K562 (cell line): ENCODE results near the gene SCFD2. TPM values are rescaled to one million over a fixed set of nuclear protein-coding genes. Genes with fewer than 3 reads are reported as not detected.

Experiments used
- ATAC-seq: fragments of 200-7000 bp; cut with Tn5 transposase; 3 replicates; pipeline ENCODE4 v1.9.1; 2020; ENCODE audit warnings: moderate library complexity
- BruUV-seq: library from RNA; stranded (reverse); fragments of 400-500 nt; replicated peaks from 2 replicates; lab custom pipeline; 2021; lab: Mats Ljungman, UMichigan
- CTCF ChIA-PET: fragments of 300-600 bp; formaldehyde crosslinking; extraction: SDS; loops from one replicate; lab custom pipeline; 2021; ENCODE audit warnings: low intra/inter-chr PET ratio; lab: Yijun Ruan, JAX
- POLR2A ChIA-PET: fragments of 300-600, 350-650 bp; sonication (Branson Sonifier 250); formaldehyde crosslinking; extraction: SDS; loops from one replicate; lab custom pipeline; 2021; ENCODE audit warnings: antibody characterized with exemption, inconsistent platforms; lab: Yijun Ruan, JAX
- DNase-seq, 4 experiments: peaks; one replicate each; pipeline versions ENCODE4 v3.0.0 to v3.0.0-alpha.2; 2011 to 2018; ENCODE audit warnings: low spot score in 3 of 4, mixed read lengths in 3 of 4; ENCODE audit errors: extremely low read depth in 1 of 4
- FAIRE-seq: peaks from 2 replicates; lab custom pipeline; 2011; peaks lifted over from hg19 to GRCh38; lab: Jason Lieb, UNC
- H2AFZ ChIP-seq: 2 replicates; pipeline ENCODE4 v1.6.0; 2011; ENCODE audit warnings: low read depth, low read length, control low read depth, inconsistent platforms
- H3K27ac ChIP-seq: fragments of 200-600 bp; 3 replicates; pipeline ENCODE4 v1.8.0; 2011; ENCODE audit warnings: low read depth, mild to moderate bottlenecking, control low read depth, inconsistent platforms, low read length, moderate library complexity, mixed read lengths; ENCODE audit errors: extremely low read depth
- H3K27me3 ChIP-seq, 2 experiments: fragments of 300-600 bp in 1 of 2; 2 replicates in 1 of 2; 3 replicates in 1 of 2; pipeline versions ENCODE4 v1.6.0 to v1.8.0; 2011; ENCODE audit warnings: inconsistent platforms in 2 of 2, low read length in 2 of 2, mild to moderate bottlenecking in 1 of 2, mixed read lengths in 1 of 2, moderate library complexity in 1 of 2; ENCODE audit not compliant: control insufficient read depth in 2 of 2, insufficient read depth in 2 of 2
- H3K36me3 ChIP-seq: fragments of 300-600 bp; 3 replicates; pipeline ENCODE4 v1.8.0; 2011; ENCODE audit warnings: mild to moderate bottlenecking, low read length, inconsistent platforms; ENCODE audit not compliant: control insufficient read depth, insufficient read depth
- H3K4me1 ChIP-seq, 2 experiments: fragments of 200-600 bp in 1 of 2; replicated peaks in 1 of 2; 2 replicates in 1 of 2; 3 replicates in 1 of 2; pipeline versions ENCODE4 v1.5.1 to v1.8.0; 2011; ENCODE audit warnings: inconsistent platforms in 2 of 2, low read length in 2 of 2, mild to moderate bottlenecking in 1 of 2, mixed read lengths in 1 of 2, moderate library complexity in 1 of 2; ENCODE audit not compliant: control insufficient read depth in 2 of 2, insufficient read depth in 2 of 2
- H3K4me2 ChIP-seq: 2 replicates; pipeline ENCODE4 v1.6.1; 2011; ENCODE audit warnings: low read length, control low read depth, inconsistent platforms, mixed read lengths; ENCODE audit not compliant: insufficient read depth
- H3K4me3 ChIP-seq: fragments of 200-600 bp; sonication (generic), shearing (Covaris generic); 2 replicates; pipeline ENCODE4 v1.5.1; 2016; ENCODE audit warnings: control low read depth, inconsistent platforms
- H3K79me2 ChIP-seq: fragments of 200-600 bp; 3 replicates; pipeline ENCODE4 v1.8.0; 2011; ENCODE audit warnings: low read length, inconsistent platforms; ENCODE audit not compliant: control insufficient read depth, insufficient read depth
- H3K9ac ChIP-seq, 2 experiments: 2 replicates each; pipeline versions ENCODE4 v1.6.0 to v1.6.1; 2011; ENCODE audit warnings: low read depth in 2 of 2, low read length in 2 of 2, control low read depth in 1 of 2, inconsistent platforms in 1 of 2, mild to moderate bottlenecking in 1 of 2, mixed read lengths in 1 of 2; ENCODE audit not compliant: insufficient read depth in 1 of 2
- H3K9me1 ChIP-seq: one replicate; pipeline ENCODE4 v1.6.0; 2011; ENCODE audit warnings: inconsistent platforms, mild to moderate bottlenecking, low read length, moderate library complexity; ENCODE audit not compliant: control insufficient read depth, insufficient read depth
- H3K9me3 ChIP-seq: replicated peaks from 2 replicates; pipeline ENCODE4 v1.5.1; 2011; ENCODE audit warnings: low read depth, low read length, inconsistent platforms; ENCODE audit not compliant: control insufficient read depth, insufficient read depth
- H4K20me1 ChIP-seq: replicated peaks from 2 replicates; pipeline ENCODE4 v1.6.1; 2011; ENCODE audit warnings: low read length, inconsistent platforms, mixed read lengths; ENCODE audit not compliant: control insufficient read depth, insufficient read depth
- CBX8 ChIP-seq: fragments of 200-600 bp; sonication (generic); IDR thresholded peaks from 2 replicates; pipeline ENCODE4 v1.6.1; 2012; ENCODE audit warnings: borderline replicate concordance, mixed run types, low read depth, mild to moderate bottlenecking, moderate library complexity, mixed read lengths, low read length, control low read depth, inconsistent platforms; ENCODE audit not compliant: poor library complexity, severe bottlenecking; ENCODE audit errors: extremely low read depth
- CCAR2 ChIP-seq: fragments of 200-400 bp; formaldehyde crosslinking; IDR thresholded peaks from 2 replicates; pipeline ENCODE4 v1.6.1; 2017; ENCODE audit warnings: mild to moderate bottlenecking, low read depth, low read length
- ESRRA ChIP-seq: fragments of 450-650 bp; IDR thresholded peaks from 2 replicates; pipeline ENCODE4 v1.6.1; 2014; ENCODE audit warnings: low read depth, mild to moderate bottlenecking, moderate library complexity, borderline replicate concordance
- FOXP1 ChIP-seq: sonication (generic); formaldehyde crosslinking; IDR thresholded peaks from 2 replicates; pipeline ENCODE4 v1.8.0; 2022; ENCODE audit warnings: mild to moderate bottlenecking, missing genetic modification reagents
- HCFC1 ChIP-seq: IDR thresholded peaks from 2 replicates; pipeline ENCODE4 v1.6.1; 2012; ENCODE audit warnings: low read depth, low read length, improper control_type of control experiment
- HMG20B ChIP-seq: fragments of 250-450 bp; sonication (Bioruptor Pico); IDR thresholded peaks from 2 replicates; pipeline ENCODE4 v1.5.0; 2021; ENCODE audit warnings: mild to moderate bottlenecking
- KDM1A ChIP-seq, 2 experiments: fragments of 450-650 bp; IDR thresholded peaks; 2 replicates each; pipeline ENCODE4 v1.6.1; 2016; ENCODE audit warnings: mild to moderate bottlenecking in 2 of 2
- MEF2D ChIP-seq: conservative IDR thresholded peaks from 2 replicates; pipeline ENCODE4 v1.6.1; 2016; ENCODE audit warnings: low read depth, missing genetic modification characterization, missing compliant biosample characterization
- NEUROD1 ChIP-seq: fragments of 150-350 bp; IDR thresholded peaks from 2 replicates; pipeline ENCODE4 v1.6.1; 2014; ENCODE audit warnings: borderline replicate concordance, low read length, low read depth; ENCODE audit not compliant: partially characterized antibody
- RBFOX2 ChIP-seq: fragments of 200-400 bp; formaldehyde crosslinking; IDR thresholded peaks from 2 replicates; pipeline ENCODE4 v1.6.1; 2017; ENCODE audit warnings: low read depth, mild to moderate bottlenecking, low read length, moderate library complexity
- ZNF347 ChIP-seq: fragments of 450-650 bp; formaldehyde crosslinking; IDR thresholded peaks from 2 replicates; pipeline ENCODE4 v1.4.0; 2020; ENCODE audit warnings: low read depth, mild to moderate bottlenecking, moderate library complexity
- WGBS: fragments of 100-300 bp; shearing (Covaris generic); methylation state at CpG from one replicate; pipeline ENCODE4 v1.1.6; 2016; ENCODE audit warnings: low coverage, mixed read lengths; ENCODE audit not compliant: insufficient coverage; ENCODE audit errors: missing lambda C conversion rate; 5-methylcytosine and 5-hydroxymethylcytosine counted together
- in situ Hi-C: fragments of 300-500 bp; cut with MboI; formaldehyde crosslinking; loops from 4 replicates; pipeline ENCODE4 v1.15.0; 2018; ENCODE audit warnings: inconsistent platforms, mixed read lengths
- intact Hi-C: fragments of 100-400 bp; cut with micrococcal nuclease; formaldehyde crosslinking; loops from 2 replicates; pipeline ENCODE4 v1.14.2; 2022
- polyA plus RNA-seq, 8 experiments: library from polyadenylated mRNA; depleted of rRNA in 4 of 8; stranded (reverse) in 5 of 8; unstranded in 3 of 8; fragments of >200 nt; fragmentation: Nextera tagmentation in 2 of 8; fragmentation: Illumina TruSeq in 1 of 8; extraction: Ambion mirVana in 2 of 8; extraction: Trizol in 1 of 8; gene quantifications; 2 replicates each; pipeline versions ENCODE4 v1.2.1 to v1.2.3, GENCODE V29; 2011 to 2014; ENCODE audit warnings: inconsistent platforms in 1 of 8, missing spikeins in 1 of 8
- total RNA-seq, 7 experiments: library from RNA; depleted of rRNA in 6 of 7; stranded (reverse); fragments of >200 nt in 6 of 7; fragmentation: Illumina TruSeq in 2 of 7; extraction: Trizol in 2 of 7; gene quantifications; 2 replicates each; pipeline versions ENCODE4 v1.2.1 to v1.2.3, GENCODE V29; 2011 to 2021; ENCODE audit warnings: low replicate concordance in 1 of 7
- TF ChIP-seq, protein P1 (sequence below): fragments of 250-450 bp; sonication (Bioruptor Pico); IDR thresholded peaks from 2 replicates; pipeline ENCODE4 v1.5.1; 2021; ENCODE audit warnings: mild to moderate bottlenecking
- TF ChIP-seq, protein P2 (sequence below): IDR thresholded peaks from 2 replicates; pipeline ENCODE4 v1.6.1; 2012; ENCODE audit warnings: low read depth, low read length, improper control_type of control experiment, borderline replicate concordance
- TF ChIP-seq, protein P3 (sequence below): fragments of 450-650 bp; formaldehyde crosslinking; IDR thresholded peaks from 2 replicates; pipeline ENCODE4 v1.4.0; 2020; ENCODE audit warnings: mild to moderate bottlenecking, moderate library complexity
- TF ChIP-seq, protein P4 (sequence below): fragments of 450-650 bp; formaldehyde crosslinking; conservative IDR thresholded peaks from 2 replicates; pipeline ENCODE4 v1.4.0; 2022; ENCODE audit warnings: mild to moderate bottlenecking, missing genetic modification characterization

SCFD2 gene
- total and polyA plus RNA-seq, 9 of the 15 experiments (the other 6 are each of a cell fraction or from before 2014, with no cell fraction given): 5.7 to 30.3 (median 22.8) TPM

DNA sequence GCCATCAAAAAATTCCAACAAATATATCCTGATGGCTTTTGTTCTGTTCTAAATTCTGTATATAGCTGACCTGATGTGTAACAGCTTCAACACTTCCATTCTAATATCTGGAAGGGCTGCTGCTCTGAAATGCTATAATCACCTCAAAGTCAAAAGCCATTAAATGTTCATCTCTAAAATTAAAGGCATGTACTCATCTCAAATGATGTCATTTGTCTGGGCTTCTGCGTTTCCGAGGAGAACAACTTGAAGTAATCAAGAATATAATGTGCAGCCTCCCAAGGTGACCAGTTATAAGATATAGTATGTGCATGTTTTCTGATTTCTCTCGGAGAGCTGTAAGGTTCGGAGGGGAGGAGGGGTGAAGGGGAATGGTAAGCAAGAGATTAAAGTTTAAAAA is 237.6 kb downstream of the SCFD2 start (continued):
- TF ChIP-seq, protein P1, sequence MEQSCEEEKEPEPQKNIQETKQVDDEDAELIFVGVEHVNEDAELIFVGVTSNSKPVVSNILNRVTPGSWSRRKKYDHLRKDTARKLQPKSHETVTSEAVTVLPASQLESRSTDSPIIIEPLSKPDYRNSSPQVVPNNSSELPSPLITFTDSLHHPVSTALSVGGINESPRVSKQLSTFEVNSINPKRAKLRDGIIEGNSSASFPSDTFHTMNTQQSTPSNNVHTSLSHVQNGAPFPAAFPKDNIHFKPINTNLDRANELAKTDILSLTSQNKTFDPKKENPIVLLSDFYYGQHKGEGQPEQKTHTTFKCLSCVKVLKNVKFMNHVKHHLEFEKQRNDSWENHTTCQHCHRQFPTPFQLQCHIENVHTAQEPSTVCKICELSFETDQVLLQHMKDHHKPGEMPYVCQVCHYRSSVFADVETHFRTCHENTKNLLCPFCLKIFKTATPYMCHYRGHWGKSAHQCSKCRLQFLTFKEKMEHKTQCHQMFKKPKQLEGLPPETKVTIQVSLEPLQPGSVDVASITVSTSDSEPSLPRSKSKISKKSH (CRISPR knock-in tag): no peak
- TF ChIP-seq NEUROD1: no peak

DNA sequence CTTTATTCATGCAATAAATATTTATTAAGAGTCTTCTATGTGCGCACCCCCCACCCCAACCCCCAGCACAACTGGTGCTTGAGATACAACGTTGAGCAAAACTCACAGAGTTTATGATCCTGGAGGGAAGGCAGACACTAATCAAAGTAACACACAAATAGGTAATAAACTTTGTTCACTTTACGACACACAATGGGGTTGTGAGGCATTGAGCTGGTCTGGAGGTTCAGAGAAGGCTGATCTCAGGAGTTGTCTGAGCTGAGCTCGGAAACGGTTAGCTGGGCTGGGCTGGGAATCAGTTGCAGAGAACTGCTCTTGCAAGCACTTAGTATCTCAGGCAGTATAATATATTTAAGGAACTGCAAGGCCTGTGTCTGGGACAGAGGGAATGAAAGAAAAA is 238.5 kb downstream of the SCFD2 start:
- Histone ChIP-seq H4K20me1 (no peaks in the 10 kb centered on the region), H3K79me2 (no peaks in the 10 kb centered on the region), H3K36me3 (no peaks in the 10 kb centered on the region; the same call in 2 of the 3 replicates), H3K4me2 (no peak overlapping the region), H3K4me3 (no peak overlapping the region), H3K27me3 (no peaks in the 10 kb centered on the region), H3K4me1 (no peaks in the 10 kb centered on the region), H3K9ac (no peak overlapping the region), H2AFZ (no peak overlapping the region), H3K9me1 (no peaks in the 10 kb centered on the region), H3K9me3 (no peaks in the 10 kb centered on the region), H3K27ac (no peak overlapping the region)
- BruUV-seq: no TSS peak
- in situ Hi-C loops: no loop called here
- FAIRE-seq (no peak), DNase-seq (no peak), ATAC-seq (no peak)
- intact Hi-C loops: no loop called here
- WGBS: 83% methylated on average over 5 of the region's 5 CpGs
- ChIA-PET POLR2A (no interaction called here), CTCF (no interaction called here)
- TF ChIP-seq, protein P2, sequence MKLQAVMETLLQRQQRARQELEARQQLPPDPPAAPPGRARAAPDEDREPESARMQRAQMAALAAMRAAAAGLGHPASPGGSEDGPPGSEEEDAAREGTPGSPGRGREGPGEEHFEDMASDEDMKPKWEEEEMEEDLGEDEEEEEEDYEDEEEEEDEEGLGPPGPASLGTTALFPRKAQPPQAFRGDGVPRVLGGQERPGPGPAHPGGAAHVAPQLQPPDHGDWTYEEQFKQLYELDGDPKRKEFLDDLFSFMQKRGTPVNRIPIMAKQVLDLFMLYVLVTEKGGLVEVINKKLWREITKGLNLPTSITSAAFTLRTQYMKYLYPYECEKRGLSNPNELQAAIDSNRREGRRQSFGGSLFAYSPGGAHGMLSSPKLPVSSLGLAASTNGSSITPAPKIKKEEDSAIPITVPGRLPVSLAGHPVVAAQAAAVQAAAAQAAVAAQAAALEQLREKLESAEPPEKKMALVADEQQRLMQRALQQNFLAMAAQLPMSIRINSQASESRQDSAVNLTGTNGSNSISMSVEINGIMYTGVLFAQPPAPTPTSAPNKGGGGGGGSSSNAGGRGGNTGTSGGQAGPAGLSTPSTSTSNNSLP: no peak
- TF ChIP-seq CBX8 (no peak), KDM1A (IDR thresholded peaks at IDR 0.05) (no peak), RBFOX2 (no peak), HCFC1 (no peak), HMG20B (CRISPR knock-in tag) (no peak), ESRRA (no peak), CCAR2 (no peak), MEF2D (tag) (no peak), FOXP1 (CRISPR knock-in tag) (no peak), ZNF347 (CRISPR knock-in tag) (no peak)
- TF ChIP-seq, protein P3, sequence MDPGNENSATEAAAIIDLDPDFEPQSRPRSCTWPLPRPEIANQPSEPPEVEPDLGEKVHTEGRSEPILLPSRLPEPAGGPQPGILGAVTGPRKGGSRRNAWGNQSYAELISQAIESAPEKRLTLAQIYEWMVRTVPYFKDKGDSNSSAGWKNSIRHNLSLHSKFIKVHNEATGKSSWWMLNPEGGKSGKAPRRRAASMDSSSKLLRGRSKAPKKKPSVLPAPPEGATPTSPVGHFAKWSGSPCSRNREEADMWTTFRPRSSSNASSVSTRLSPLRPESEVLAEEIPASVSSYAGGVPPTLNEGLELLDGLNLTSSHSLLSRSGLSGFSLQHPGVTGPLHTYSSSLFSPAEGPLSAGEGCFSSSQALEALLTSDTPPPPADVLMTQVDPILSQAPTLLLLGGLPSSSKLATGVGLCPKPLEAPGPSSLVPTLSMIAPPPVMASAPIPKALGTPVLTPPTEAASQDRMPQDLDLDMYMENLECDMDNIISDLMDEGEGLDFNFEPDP (CRISPR knock-in tag): no peak
- TF ChIP-seq, protein P4, sequence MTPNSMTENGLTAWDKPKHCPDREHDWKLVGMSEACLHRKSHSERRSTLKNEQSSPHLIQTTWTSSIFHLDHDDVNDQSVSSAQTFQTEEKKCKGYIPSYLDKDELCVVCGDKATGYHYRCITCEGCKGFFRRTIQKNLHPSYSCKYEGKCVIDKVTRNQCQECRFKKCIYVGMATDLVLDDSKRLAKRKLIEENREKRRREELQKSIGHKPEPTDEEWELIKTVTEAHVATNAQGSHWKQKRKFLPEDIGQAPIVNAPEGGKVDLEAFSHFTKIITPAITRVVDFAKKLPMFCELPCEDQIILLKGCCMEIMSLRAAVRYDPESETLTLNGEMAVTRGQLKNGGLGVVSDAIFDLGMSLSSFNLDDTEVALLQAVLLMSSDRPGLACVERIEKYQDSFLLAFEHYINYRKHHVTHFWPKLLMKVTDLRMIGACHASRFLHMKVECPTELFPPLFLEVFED (CRISPR knock-in tag): no peak
